Lower lobe of right lung (tissue), 2 donors: ENCODE data around the gene DEPDC5. TPM values are rescaled to one million over a fixed set of nuclear protein-coding genes. Genes with fewer than 3 reads are reported as not detected.

Experiments
- ATAC-seq, 2 donors: fragments of 200-7000 bp; cut with Tn5 transposase; one replicate each; pipeline ENCODE4 v1.9.1; 2020 to 2022; ENCODE audit warnings: mild to moderate bottlenecking in 2 of 2, moderate library complexity in 2 of 2
- DNase-seq: peaks from one replicate; pipeline ENCODE4 v3.0.0-alpha.2; 2020
- H3K27ac ChIP-seq: fragments of 200-600 bp; one replicate; pipeline ENCODE4 v1.8.0; 2022
- H3K27me3 ChIP-seq: fragments of 200-600 bp; one replicate; pipeline ENCODE4 v1.8.0; 2022; ENCODE audit warnings: low read depth
- H3K36me3 ChIP-seq: fragments of 200-600 bp; one replicate; pipeline ENCODE4 v1.8.0; 2022; ENCODE audit warnings: mild to moderate bottlenecking
- H3K4me1 ChIP-seq: fragments of 200-600 bp; one replicate; pipeline ENCODE4 v1.8.0; 2022
- H3K4me3 ChIP-seq: fragments of 200-600 bp; one replicate; pipeline ENCODE4 v1.8.0; 2022; ENCODE audit warnings: mild to moderate bottlenecking
- H3K9me3 ChIP-seq: fragments of 200-600 bp; one replicate; pipeline ENCODE4 v1.8.0; 2022
- intact Hi-C: fragments of 100-400 bp; cut with DNase I; formaldehyde crosslinking; loops from one replicate; pipeline ENCODE4 v1.11.0; 2022
- total RNA-seq: library from RNA; stranded (reverse); fragmentation: NEBNext Ultra II Directional; extraction: Animal tissue kit (Norgen Biotek cat#: 25700); gene quantifications from one replicate; pipeline ENCODE4 v1.2.1, GENCODE V29; 2021
- TF ChIP-seq, protein P1 (sequence below): fragments of 200-600 bp; IDR thresholded peaks from one replicate; pipeline ENCODE4 v1.8.0; 2022; ENCODE audit warnings: antibody characterized with exemption, mild to moderate bottlenecking
- donor health status: DM: no; HTN: yes; CAD: no; lungs with severe emphysema.

Gene DEPDC5
- total RNA-seq, 1 donor from 2014 or later, result 29.0 TPM

DNA sequence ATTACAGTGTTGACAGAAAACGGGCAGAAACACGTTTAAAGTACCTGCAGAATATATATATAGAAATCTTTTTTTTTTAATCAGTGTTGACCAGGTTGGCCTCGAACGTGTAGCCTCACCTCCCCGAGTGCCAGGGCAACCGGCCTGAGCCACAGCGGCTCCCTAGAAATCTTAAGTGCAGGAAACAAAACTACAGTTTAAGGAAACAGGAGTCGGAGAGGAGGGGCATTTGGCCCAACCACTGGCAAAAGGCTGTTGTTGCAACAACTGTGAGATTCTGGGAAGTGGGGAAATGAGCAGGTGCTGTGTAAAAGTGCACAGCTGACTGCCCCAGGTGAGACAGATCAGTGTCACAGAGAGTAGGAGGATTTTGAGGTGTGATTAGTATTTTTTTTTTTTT lies 194.2 kb downstream of the DEPDC5 start:
- Histone ChIP-seq H3K36me3 (peaks cover 28% of the 10 kb centered on the region), H3K9me3 (no peaks in the 10 kb centered on the region), H3K27me3 (no peaks in the 10 kb centered on the region), H3K4me1 (peaks cover 76% of the 10 kb centered on the region), H3K4me3 (no peak overlapping the region), H3K27ac (no peak overlapping the region)
- ATAC-seq (no peak), DNase-seq (no peak)
- intact Hi-C loops, result loop anchor here (10.0 kb wide), 1 partner anchor 73 kb away; no protein-coding TSS in a partner anchor
- TF ChIP-seq, protein P1, sequence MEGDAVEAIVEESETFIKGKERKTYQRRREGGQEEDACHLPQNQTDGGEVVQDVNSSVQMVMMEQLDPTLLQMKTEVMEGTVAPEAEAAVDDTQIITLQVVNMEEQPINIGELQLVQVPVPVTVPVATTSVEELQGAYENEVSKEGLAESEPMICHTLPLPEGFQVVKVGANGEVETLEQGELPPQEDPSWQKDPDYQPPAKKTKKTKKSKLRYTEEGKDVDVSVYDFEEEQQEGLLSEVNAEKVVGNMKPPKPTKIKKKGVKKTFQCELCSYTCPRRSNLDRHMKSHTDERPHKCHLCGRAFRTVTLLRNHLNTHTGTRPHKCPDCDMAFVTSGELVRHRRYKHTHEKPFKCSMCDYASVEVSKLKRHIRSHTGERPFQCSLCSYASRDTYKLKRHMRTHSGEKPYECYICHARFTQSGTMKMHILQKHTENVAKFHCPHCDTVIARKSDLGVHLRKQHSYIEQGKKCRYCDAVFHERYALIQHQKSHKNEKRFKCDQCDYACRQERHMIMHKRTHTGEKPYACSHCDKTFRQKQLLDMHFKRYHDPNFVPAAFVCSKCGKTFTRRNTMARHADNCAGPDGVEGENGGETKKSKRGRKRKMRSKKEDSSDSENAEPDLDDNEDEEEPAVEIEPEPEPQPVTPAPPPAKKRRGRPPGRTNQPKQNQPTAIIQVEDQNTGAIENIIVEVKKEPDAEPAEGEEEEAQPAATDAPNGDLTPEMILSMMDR, result no peak

DNA sequence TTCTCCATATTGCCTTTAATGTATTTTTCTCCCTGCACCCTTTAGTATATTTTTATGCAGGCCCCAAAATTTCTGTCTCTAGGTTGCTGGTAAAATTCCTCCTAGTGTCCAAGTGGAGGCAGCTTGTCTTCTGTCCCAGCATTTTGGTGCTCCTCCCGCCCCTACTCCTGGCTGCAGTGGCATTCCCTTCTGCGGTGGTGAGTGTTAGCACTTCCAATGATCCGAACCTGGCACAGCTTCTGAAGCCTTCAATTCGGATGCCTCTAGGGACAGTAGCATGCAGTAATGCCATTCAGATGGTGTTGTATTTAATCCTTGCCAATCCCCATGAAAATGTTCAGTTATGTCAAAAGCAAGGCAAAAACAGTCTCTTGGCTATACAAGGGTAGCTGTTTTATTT lies 196.4 kb downstream of the DEPDC5 start:
- Histone ChIP-seq H3K36me3 (peaks cover 28% of the 10 kb centered on the region), H3K9me3 (no peaks in the 10 kb centered on the region), H3K4me1 (peaks cover 92% of the 10 kb centered on the region), H3K27me3 (no peaks in the 10 kb centered on the region), H3K4me3 (no peak overlapping the region), H3K27ac (no peak overlapping the region)
- ATAC-seq (no peak), DNase-seq (no peak)
- TF ChIP-seq, protein P1, result no peak
- intact Hi-C loops, result no loop called here

GRCh38 chr22:31951194-31952093 lies 197.6 kb downstream of the DEPDC5 start:
- Histone ChIP-seq H3K4me1 (peaks cover 87% of the 10 kb centered on the region), H3K36me3 (peaks cover 38% of the 10 kb centered on the region), H3K9me3 (no peaks in the 10 kb centered on the region), H3K27me3 (no peaks in the 10 kb centered on the region), H3K27ac (no peak overlapping the region), H3K4me3 (no peak overlapping the region)
- no peak for DNase-seq
- no peak for ATAC-seq
- intact Hi-C loops, result no loop called here
- TF ChIP-seq, protein P1, result no peak

GRCh38 chr22:31952094-31952401 lies 198.2 kb downstream of the DEPDC5 start:
- Histone ChIP-seq H3K36me3 (peaks cover 44% of the 10 kb centered on the region), H3K4me1 (peaks cover 81% of the 10 kb centered on the region), H3K27me3 (no peaks in the 10 kb centered on the region), H3K9me3 (no peaks in the 10 kb centered on the region), H3K4me3 (no peak overlapping the region), H3K27ac (no peak overlapping the region)
- intact Hi-C loops, result no loop called here
- no peak for DNase-seq
- ATAC-seq, result no peak
- TF ChIP-seq, protein P1, result no peak

DNA sequence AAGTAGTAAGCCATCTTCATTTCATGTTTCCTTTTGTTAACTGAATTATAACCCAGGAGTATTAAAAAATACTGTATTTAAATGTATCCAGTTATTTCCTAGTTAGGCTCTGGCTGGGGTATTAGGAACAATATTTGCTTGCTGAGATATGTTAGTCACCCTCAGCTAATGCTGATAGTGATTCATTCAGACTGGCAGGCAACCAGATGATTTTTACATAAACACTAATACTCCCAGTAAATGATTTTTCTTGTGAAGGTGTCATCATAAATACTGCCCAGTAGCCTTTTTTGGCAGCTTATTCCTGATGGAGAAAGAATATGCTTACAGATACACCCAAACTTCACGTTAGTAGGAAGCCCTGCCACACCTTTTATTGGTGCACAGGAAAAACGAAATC lies 198.7 kb downstream of the DEPDC5 start:
- TF ChIP-seq, protein P1, result no peak
- intact Hi-C loops, result no loop called here
- Histone ChIP-seq H3K27me3 (no peaks in the 10 kb centered on the region), H3K27ac (no peak overlapping the region), H3K9me3 (no peaks in the 10 kb centered on the region), H3K4me3 (no peak overlapping the region), H3K36me3 (peaks cover 48% of the 10 kb centered on the region), H3K4me1 (peaks cover 77% of the 10 kb centered on the region)
- DNase-seq, result no peak
- peak in 1 of 2 donors; percentile 50 for ATAC-seq
